CD4-positive, alpha-beta T cell treated with Interleukin-6 for 4 hours (primary cell): ENCODE measurements around the gene PDE12.
A peak's percentile ranks its signal among the peaks of the same experiment; 100 is the strongest.
"Not testable (repeated sequence)": the region's sequence is repeated elsewhere in the genome, so short reads cannot be mapped to it uniquely, and the experiment has no call there.

Experiments
- DNase-seq: peaks from one replicate; pipeline ENCODE4 v3.0.0-alpha.2; 2020; ENCODE audit warnings: mixed read lengths

PDE12 gene

DNA sequence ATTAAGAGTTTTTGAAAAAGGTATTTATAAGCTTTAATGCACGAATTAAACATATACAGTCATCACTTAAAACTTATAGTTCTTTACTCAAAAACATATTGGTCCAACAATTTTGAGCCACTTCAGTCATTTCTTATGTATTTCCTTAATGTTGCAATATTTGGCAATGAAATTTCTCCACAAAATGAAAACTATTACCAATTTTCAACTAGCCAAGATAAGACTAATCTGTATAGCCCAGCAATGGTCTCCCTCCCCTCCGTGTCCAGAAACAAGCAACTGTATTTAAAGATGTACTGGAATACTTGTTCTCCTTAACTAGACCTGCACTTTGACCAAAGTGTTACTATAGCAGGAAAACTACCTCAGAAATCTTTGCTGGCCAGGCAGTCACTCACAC lies 31.8 kb downstream of the PDE12 start:
- DNase-seq, result no peak

DNA sequence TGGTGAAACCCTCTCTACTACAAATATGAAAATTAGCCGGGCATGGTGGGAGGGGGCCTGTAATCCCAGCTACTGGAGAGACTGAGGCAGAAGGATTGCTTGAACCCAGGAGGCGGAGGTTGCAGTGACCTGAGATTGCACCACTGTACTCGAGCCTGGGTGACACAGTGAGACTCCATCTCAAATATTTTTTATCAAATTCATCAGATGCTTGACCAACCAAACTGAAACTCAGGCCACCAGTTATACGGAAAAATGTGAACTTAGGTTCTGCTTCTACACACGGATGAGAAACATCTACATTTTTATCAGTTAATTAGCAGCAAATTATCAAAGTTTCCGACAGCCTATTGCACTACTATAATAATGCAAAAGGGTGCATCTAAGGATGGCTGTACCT lies 36.2 kb downstream of the PDE12 start:
- DNase-seq, result no peak

DNA sequence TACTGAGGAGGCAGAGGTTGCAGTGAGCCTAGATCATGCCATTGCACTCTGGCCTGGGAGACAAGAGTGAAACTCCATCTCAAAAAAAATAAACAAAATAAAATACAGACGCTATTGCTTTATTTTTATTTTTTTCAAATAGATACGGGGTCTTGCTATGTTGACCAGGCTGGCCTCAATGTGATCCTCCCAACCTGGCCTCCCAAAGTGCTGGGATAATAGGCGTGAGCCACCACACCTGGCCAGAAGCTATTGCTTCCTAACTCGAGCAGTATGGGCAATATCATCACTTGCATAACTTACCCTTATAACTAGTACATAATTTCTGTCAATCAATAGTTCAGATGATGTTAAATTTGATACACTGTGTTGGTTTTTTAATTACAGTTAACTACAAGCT lies 38.1 kb downstream of the PDE12 start:
- DNase-seq, result no peak

DNA sequence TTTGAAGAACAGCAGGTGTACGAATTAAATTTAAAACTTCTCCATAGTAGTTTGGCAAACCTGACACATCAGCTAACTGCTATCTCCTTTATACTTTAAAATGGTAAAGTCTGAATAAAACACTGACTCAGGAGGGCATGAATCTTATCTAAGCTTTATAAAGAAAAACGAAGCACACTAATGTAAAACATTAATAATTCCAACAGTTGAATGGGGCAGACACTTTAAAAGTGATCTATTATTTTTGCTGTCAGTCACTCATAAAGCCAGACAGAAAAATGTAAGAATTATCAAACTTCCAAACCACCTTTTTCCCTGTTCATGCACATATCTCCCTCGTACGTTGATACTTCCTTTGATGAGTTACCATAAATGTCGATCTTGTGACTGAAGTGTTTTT lies 38.5 kb downstream of the PDE12 start:
- no peak for DNase-seq

DNA sequence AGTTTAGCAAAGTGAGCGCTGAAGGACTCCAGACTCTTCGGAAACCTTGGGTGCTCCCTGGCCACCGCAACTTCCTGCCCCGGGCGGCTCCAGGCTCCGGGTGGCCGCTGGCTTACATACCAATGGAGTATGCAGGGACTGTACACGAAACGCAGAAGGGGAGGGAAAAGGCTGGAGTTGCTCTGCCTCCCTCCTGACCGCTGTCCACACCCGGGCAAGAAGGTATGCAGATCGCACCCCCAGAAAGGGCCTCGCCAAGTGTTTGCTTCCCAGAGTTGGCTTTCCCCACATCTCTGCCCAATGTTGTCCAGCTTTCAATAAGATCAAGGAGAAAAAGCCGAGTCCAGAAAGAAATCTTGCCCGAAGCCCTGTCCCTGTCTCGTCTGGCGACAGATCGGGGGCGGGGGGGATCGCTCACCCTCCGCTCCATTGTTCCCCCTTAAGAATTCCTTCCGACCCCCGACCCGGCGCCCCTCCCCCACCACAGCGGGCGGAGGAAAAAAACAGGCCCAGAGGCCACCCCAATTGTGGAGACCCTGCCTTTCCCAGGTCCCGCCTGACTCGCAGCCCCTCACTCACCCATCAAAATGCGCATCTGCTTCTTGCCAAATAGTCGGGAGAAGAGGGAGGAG lies 40.5 kb downstream of the PDE12 start:
- peak; percentile 60 for DNase-seq

DNA sequence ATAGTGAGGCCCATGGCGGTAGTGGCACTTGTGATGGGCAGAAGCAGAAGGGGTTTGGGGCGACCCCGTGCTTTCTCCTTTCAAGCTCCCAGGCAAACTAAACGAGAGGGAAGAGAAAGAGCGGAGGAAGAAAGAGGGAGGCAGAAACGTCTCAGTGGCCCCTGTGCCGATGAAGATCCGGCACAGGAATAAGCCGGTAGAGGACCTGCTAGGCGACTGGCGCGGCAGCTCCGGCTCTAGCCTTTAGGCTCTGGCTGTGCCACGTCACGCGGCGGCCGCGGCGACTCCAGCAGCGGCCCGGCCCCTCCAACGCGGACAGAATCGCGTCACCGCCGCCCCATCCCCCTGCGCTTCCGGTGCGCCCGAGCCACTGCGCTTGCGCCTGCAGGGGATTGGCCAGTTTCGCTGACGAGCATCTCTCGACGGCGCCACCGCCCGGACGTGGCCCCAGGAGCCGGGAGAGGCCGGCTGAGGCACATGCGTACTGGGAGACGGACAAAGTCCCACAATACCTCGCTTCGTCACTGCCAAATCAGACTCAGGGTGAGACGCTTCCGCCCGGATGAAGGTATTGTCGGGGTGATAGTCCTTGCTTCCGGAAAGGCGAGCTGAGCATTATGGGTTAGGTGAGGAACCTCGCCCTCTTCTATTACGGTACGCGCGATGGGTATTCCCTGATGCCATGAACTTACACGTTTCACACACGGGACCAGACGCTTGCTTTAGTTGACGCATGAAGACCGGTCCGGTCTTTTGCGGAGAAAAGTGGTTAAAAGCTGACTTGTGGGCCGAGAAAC lies 41.3 kb downstream of the PDE12 start, which contains the start of gene ARF4:
TSS of gene ARF4 (minus strand) at position 218 of the 797 bp plus-strand sequence. CDS start at position 14, 204 bp downstream.
- peak; percentile 99 for DNase-seq

DNA sequence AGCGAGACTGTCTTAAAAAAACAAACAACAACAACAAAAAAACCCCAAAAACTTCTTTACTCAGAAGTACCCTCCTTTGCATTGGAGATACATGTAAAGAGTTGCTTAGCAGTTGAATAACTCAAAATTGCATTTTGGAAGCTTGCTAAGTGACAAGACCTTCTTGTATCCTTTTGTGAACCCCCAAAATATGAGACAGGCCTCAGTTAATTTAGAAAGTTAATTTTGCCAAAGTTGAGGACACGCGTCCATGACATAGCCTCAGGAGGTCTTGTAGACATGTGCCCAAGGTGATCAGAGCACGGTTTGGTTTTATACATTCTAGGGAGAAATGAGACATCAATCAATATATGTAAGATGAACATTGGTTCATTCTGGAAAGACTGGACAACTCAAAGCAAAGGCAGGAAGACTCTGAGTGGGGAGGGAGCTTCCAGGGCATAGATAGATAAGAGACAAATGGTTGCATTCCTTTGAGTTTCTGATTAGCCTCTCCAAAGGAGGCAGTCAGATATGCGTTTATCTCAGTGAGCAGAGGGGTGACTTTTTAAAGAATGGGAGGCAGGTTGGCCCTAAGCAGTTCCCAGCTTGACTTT lies 42.8 kb downstream of the PDE12 start:
- no peak for DNase-seq

DNA sequence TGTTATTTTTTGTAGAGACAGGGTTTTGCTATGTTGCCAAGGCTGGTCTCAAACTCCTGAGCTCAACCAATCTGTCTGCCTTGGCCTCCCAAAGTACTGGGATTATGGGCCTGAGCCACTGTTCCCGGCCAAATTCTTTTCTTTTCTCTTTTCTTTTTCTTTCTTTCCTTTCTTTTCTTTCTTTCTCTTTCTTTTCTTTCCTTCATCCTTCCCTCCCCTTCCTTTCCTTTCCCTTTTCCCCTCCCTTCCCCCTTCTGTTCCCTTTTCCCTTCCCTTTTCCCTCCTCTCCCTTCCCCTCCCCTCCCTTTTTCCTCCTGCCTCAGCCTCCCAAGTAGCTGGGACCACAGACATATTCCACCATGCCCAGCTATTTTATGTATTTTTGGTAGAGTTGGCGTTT lies 44.1 kb downstream of the PDE12 start:
- DNase-seq, result no peak

DNA sequence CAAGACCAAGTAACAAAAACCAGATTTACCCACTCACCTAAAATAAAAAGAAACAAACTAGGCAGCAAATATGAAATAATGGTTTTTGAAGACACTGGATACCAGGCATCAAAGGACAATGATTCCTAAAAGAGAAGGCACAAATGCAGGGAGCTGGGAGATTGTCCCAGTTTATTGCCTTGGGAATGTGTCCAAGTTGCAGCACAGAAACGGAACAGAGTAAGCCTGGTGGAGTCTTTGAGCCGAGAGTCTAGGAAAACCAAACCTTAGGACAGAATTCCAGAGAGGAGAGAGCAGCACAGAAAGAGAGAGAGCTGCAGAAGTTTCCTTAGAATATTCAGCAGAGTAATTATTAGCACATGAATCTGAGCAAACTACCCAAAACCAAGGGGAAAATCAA lies 48.9 kb downstream of the PDE12 start:
- DNase-seq, result no peak

DNA sequence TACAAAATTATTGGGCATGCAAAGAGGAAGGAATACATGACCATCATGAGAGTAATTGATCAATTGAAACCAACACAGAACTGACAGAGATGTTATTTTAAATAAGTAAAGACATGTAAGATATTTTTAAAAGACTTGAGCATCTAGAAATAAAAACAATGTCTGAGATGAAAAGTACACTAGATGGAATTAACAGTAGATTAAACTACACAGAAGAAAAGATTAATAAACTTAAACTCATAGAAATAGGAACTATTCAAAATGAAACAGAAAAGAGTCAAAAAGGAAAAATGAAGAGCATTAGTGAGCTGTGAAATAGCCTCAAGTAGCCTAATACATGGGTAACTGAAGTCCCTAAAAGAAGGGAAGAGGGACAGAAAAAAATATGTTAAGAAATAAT lies 49.6 kb downstream of the PDE12 start:
- no peak for DNase-seq

DNA sequence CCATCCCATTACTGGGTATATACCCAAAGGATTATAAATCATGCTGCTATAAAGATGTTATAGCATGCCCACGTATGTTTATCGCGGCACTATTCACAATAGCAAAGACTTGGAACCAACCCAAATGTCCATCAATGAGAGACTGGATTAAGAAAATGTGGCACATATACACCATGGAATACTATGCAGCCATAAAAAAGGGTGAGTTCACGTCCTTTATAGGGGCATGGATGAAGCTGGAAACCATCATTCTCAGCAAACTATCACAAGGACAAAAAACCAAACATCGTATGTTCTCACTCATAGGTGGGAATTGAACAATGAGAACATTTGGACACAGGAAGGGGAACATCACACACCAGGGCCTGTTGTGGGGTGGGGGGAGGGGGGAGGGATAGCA lies 55.8 kb downstream of the PDE12 start:
- DNase-seq, result not testable (repeated sequence)

DNA sequence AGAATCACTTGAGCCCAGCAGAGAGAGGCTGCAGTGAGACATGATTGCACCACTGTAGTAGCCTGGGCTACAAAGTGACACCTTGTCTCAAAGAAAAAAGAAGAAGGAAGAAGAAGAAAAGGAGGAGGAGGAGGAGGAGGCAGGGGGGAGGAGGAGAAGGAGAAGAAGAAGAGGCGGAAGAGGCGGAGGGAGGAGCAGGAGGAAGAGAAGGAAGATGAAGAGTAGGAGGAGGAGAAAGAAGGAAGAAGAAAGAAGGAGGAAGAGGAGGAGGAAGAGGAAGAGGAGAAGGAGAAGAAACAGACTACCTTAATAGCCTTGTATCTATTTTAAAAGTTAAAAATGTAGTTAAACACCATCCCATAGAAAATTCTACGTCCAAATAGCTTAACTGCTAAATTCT lies 60.2 kb downstream of the PDE12 start:
- no peak for DNase-seq
